Uterus (tissue), 4 donors: Measurements from ENCODE around the gene KCNMA1. TPM values are rescaled to one million over a fixed set of nuclear protein-coding genes. Genes with fewer than 3 reads are reported as not detected.

Experiments
- DNase-seq, 2 donors: peaks; one replicate each; pipeline ENCODE4 v3.0.0-alpha.2; 2019 to 2020
- H3K27ac ChIP-seq, 2 donors: fragments of 200-600 bp; sonication (generic); 1 replicate in 1 of 2; 2 replicates in 1 of 2; pipeline ENCODE4 v1.5.1; 2016 to 2018
- H3K27me3 ChIP-seq, 2 donors: fragments of 200-600 bp; sonication (generic); one replicate each; pipeline ENCODE4 v1.5.1; 2018 to 2019; ENCODE audit warnings: control low read depth in 1 of 2
- H3K36me3 ChIP-seq, 2 donors: fragments of 200-600 bp; sonication (generic); one replicate each; pipeline ENCODE4 v1.5.1; 2019; ENCODE audit warnings: control low read depth in 1 of 2
- H3K4me1 ChIP-seq, 2 donors: fragments of 200-600 bp; sonication (generic); one replicate each; pipeline ENCODE4 v1.5.1; 2018 to 2019; ENCODE audit warnings: control low read depth in 1 of 2
- H3K4me3 ChIP-seq, 2 donors: fragments of 200-600 bp; sonication (generic); 1 replicate in 1 of 2; 2 replicates in 1 of 2; pipeline ENCODE4 v1.5.1; 2018 to 2019; ENCODE audit warnings: mild to moderate bottlenecking in 1 of 2
- H3K9me3 ChIP-seq, 2 donors: fragments of 200-600 bp; sonication (generic); one replicate each; pipeline ENCODE4 v1.5.1; 2019; ENCODE audit warnings: control low read depth in 1 of 2
- CTCF ChIP-seq, 4 experiments: fragments of 200-600 bp in 2 of 4; fragments of 450-650 bp in 2 of 4; sonication (generic) in 2 of 4; IDR thresholded peaks; one replicate each; pipeline ENCODE4 v1.5.1; 2016 to 2019; ENCODE audit warnings: antibody characterized with exemption in 4 of 4, mild to moderate bottlenecking in 2 of 4, moderate library complexity in 1 of 4
- POLR2A ChIP-seq, 2 donors: fragments of 450-650 bp; IDR thresholded peaks; one replicate each; pipeline ENCODE4 v1.6.1; 2016; ENCODE audit warnings: antibody characterized with exemption in 2 of 2, mild to moderate bottlenecking in 1 of 2, moderate library complexity in 1 of 2
- intact Hi-C: fragments of 100-400 bp; cut with DNase I; formaldehyde crosslinking; loops from one replicate; pipeline ENCODE4 v1.15.1; 2023; ENCODE audit warnings: low total_unique reads
- total RNA-seq, 4 donors: library from RNA; depleted of rRNA in 3 of 4; stranded (reverse); fragments of >200 nt in 3 of 4; gene quantifications; one replicate each; pipeline versions ENCODE4 v1.1.0 to v1.2.4, GENCODE V29; 2014 to 2023
- donor health status: DM: yes; HTN: yes; CAD: no.

The KCNMA1 gene
- total RNA-seq, 4 donors from 2014 or later, result 86.2 to 236 (median 164) TPM

GRCh38 chr10:77428691-77429395 is 208.8 kb downstream of the KCNMA1 start:
- H3K9me3 ChIP-seq, result no peaks in the 10 kb centered on the region
- H3K36me3 ChIP-seq, result no peaks in the 10 kb centered on the region
- DNase-seq, result peak; percentile 67 to 76
- intact Hi-C loops, result no loop called here
- TF ChIP-seq POLR2A (IDR thresholded peaks at IDR 0.05) (no peak), CTCF (IDR thresholded peaks at IDR 0.05) (peak; percentile 22 to 61 (median 38))
- no peaks in the 10 kb centered on the region for H3K27me3 ChIP-seq
- no peak overlapping the region for H3K4me3 ChIP-seq
- H3K27ac ChIP-seq, result peak overlapping the region; percentile 43 to 65
- no peaks in the 10 kb centered on the region for H3K4me1 ChIP-seq

GRCh38 chr10:77424257-77424656 is 213.4 kb downstream of the KCNMA1 start:
- Histone ChIP-seq H3K4me3 (no peak overlapping the region), H3K27ac (peak overlapping the region; percentile 79 to 90), H3K36me3 (no peaks in the 10 kb centered on the region), H3K9me3 (no peaks in the 10 kb centered on the region), H3K4me1 (peaks cover 5% of the 10 kb centered on the region in 2 donors), H3K27me3 (no peaks in the 10 kb centered on the region)
- TF ChIP-seq POLR2A (IDR thresholded peaks at IDR 0.05), result no peak
- TF ChIP-seq CTCF (IDR thresholded peaks at IDR 0.05), result no peak
- no peak for DNase-seq
- intact Hi-C loops, result no loop called here

- H3K9me3 ChIP-seq, result no peaks in the 10 kb centered on the region
- intact Hi-C loops, result no loop called here
- no peaks in the 10 kb centered on the region for H3K27me3 ChIP-seq
- DNase-seq, result peak; percentile 34 to 57
- H3K27ac ChIP-seq, result peak overlapping the region; percentile 79 to 90
- H3K36me3 ChIP-seq, result no peaks in the 10 kb centered on the region
- no peak overlapping the region for H3K4me3 ChIP-seq
- peaks cover 5% of the 10 kb centered on the region in 2 donors for H3K4me1 ChIP-seq
- TF ChIP-seq POLR2A (IDR thresholded peaks at IDR 0.05) (no peak), CTCF (IDR thresholded peaks at IDR 0.05) (no peak)
Observed at GRCh38 chr10:77422491-77423338, 214.9 kb downstream of the KCNMA1 start.

- intact Hi-C loops, result no loop called here
- Histone ChIP-seq H3K4me1 (peaks cover 9 to 13% of the 10 kb centered on the region in 2 donors), H3K4me3 (no peak overlapping the region), H3K9me3 (no peaks in the 10 kb centered on the region), H3K27me3 (no peaks in the 10 kb centered on the region), H3K36me3 (no peaks in the 10 kb centered on the region), H3K27ac (peak overlapping the region; percentile 79 to 90)
- no peak for DNase-seq
- TF ChIP-seq CTCF (IDR thresholded peaks at IDR 0.05) (no peak), POLR2A (IDR thresholded peaks at IDR 0.05) (no peak)
Observed at GRCh38 chr10:77421591-77421990, 216.0 kb downstream of the KCNMA1 start.
